Measurements from ENCODE around the gene ING3.
"Not testable (repeated sequence)": the region's sequence is repeated elsewhere in the genome, so short reads cannot be mapped to it uniquely, and the experiment has no call there.

The ING3 gene

DNA sequence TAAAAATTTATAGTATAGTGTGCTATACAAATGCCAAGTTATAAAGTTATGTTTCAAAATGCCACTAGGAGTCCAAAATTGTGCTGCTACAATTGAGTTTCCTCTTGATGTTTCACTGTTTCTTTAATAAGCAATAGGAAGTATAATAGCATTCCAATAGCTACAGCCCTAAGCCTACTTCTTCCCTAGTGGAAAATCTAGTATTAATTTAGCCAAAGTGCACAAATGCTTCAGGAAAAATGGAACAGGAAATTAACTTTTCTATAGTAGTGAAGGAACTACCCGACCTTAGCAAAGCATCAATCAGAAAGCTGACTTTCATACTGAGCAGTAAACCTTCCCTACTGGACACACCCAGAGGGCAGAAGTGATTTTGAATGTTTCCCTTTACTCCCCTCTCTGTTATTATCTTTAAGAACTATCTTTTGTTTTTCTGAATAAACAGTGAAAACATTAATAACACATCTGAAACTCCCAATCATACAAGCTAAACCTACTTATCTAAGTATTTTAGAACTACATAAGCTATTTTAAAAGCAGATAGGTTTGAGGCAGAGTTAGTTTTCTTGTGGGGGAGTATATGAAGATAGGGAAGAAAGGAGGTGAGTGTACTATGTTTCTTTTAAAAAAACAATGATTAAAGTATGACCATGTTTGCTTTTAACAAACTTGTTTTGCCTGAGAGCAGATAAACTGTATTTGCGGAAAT lies 51.6 kb downstream of the ING3 start:
- no peak for DNase-seq (ENCODE audit: low read depth in 2 of 2)

DNA sequence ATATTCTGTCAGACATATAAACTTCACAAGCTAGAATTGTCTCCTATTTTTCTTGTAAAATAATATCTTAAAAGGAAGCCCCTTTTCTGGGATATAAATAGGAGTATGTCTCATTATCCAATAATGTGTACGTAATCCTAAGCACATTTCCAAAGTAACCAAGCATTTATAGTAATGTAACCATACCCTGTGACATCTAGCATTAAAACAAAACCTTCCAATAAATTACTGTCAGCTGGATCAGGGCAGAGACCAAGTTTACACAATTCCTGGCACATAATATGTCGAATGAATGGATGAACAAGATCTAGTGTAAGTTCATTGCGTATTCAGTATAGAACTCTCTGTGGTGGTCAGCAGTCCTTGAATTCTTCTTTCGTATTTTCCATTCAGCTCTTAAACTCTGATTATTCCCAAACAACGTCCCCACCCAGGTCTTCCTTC lies 52.2 kb downstream of the ING3 start:
- DNase-seq (ENCODE audit: low read depth in 2 of 2): no peak

DNA sequence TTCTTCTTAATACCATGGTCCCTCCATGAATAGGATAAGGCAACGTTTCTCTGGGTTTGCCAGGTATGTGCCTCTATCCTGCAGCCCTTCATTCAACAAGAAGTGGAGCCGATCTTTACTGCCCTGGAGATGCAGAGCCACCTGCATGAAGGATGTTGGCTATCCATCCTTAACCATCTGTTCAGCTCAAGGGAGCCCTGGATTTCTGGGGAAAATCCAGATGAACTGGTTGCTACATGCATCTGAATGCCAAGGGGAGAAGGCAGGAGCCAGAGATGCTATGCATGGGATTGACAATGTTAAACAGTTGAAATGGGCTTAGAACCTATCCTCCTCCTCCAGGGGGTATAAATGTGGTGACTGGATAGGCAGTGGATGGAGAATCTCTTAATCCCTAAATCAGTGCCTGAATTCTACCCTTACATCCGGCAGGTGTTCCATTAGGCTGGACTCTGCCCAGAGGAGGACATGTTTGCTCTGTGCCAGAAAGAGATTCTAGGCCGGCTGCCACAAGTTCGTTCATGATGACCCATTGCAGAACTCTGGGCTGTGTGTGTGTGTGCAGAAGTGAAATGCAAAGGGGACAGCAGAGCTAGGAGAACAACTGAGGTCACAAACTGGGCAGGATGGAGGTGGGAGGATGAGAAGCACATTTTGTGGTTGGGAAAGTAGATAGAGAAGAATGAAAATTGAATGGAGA lies 53.6 kb downstream of the ING3 start:
- DNase-seq (ENCODE audit: low read depth in 2 of 2): no peak

DNA sequence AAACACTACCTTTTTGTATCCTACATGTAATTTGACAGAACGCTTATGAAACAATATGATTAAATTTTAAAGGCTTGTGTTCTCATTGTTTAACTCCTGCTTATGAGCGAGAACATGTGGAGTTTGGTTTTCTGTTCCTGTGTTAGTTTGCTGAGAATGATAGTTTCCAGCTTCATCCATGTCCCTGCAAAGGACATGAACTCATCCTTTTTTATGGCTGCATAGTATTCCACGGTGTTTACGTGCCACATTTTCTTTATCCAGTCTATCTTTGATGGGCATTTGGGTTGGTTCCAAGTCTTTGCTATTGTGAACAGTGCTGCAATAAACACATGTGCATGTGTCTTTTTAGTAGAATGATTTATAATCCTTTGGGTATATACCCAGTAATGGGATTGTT lies 54.5 kb downstream of the ING3 start:
- not testable (repeated sequence) for DNase-seq (ENCODE audit: low read depth in 2 of 2)

DNA sequence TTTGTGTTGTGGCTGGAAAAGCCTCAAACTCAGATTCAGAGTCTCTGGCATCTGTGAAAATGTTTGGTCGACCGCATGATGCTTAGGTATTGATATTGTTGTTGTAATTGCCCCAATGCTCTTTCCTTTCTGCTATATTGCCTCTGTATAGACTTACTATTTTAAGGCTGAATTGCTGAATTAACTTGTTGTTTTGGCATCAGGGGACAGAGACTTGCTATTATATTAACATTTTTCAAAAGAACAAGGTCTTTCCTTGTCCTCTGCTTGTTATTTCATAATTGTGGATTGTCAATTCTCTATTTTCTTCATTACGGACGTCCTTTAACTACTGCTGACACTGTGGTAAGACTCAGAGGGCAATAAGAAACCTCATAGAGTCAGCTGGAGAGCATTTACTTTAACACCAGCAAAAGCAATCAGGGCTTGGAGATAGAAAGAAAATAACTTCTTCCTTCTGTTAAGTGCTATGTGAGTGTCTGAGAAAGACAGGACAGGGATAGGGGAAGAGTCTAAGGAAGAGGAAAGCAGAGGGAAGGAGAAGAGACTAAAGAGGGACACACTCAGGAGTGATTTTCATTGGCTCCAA lies 55.5 kb downstream of the ING3 start:
- DNase-seq (ENCODE audit: low read depth in 2 of 2): no peak

DNA sequence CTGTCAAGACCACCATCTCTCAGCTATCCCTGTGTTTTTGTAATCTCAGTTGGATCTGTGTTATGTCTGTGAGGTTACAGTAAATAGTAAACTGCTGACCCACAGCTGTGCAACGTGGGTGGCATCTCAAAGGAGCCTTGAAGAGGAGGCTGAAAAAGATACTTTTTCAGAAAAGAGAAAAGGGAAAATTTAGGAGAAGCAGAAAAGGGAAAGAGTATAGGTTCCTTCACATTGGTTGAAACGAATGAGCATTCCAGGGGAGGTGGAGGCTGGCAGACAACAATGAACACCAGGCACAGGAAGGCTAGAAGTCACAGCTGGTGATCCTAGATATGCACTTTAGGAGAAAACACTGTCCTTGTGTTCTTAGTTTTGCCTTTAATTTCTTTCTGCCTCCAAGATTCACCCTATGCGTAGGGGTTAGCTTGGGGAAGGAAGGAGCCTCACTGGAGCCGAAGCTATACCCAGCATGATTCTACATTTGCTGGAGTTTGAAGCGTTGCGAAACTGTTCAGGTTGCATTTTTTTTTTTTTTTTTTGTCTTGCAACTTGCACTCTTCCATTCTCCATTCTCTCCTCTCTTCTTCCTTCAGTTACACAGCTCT lies 56.2 kb downstream of the ING3 start:
- DNase-seq (ENCODE audit: low read depth in 2 of 2): no peak

DNA sequence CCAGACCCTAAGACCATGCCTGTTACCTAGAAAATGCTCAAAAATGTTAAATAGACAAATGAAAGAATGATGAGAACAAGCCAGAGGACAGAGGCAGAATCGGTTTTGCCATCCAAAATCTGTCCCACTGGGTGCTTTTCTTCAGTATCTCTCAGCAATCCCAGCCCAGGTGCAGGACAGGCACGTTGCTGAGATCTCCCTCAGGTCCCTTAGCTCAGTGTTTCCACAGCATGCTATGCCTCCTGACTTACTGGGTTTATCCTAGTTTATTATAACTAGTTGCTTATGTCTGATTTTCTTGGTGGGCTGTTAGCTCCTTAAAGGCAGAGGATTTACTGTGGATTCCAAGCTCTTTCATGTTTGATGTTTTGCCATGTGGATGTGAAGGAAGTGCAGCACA lies 58.2 kb downstream of the ING3 start:
- DNase-seq (ENCODE audit: low read depth in 2 of 2): no peak

DNA sequence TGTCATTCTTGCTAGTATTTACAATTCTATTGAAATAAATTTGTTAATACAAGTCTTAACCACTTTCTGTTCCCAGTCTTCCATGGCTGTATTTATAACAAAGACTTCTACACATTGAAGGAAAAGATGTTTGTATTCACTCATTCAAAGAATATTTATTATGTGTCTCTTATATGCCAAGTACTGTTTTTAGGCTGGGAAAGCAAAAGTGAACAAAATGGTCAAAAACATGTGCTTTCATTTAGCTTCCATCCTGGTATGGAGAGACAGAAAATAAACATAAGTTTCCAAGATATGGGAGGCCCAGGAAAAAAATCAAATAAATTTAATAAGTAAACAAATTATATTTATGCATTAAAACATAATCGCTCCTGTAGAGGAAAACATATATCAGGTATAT lies 60.8 kb downstream of the ING3 start:
- DNase-seq (ENCODE audit: low read depth in 2 of 2): no peak

DNA sequence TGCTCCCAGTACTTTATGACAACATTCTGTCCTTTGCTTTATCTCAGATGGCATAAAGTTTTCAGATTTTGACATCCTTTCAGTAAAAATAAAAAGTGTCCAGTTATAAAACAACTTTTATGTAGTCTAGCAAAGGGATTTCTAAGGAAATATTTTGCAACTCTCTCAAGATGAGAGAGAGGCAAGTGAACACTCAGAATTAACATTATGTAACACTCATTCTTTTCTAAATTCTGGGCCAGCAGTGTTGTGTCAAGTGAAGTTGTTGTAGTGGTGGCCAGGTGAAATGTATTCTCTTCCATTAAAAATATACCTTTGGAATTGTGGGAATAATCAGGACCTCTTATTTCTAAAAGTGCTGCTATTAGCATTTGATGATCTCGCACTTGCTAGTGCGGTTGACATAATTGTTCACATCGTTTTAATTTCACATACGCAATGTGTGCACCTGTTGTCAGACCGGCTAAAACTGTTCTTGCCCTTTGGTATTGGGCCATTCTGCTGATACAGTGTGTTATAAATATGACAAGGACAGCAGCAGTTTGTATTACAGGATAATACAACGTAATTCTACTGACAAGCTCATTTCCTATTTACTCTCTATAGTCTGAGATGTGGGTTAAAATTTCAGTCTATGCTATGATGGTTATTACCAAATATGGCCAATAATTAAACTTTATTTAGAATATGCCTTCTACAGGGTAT lies 61.7 kb downstream of the ING3 start:
- no peak for DNase-seq (ENCODE audit: low read depth in 2 of 2)

DNA sequence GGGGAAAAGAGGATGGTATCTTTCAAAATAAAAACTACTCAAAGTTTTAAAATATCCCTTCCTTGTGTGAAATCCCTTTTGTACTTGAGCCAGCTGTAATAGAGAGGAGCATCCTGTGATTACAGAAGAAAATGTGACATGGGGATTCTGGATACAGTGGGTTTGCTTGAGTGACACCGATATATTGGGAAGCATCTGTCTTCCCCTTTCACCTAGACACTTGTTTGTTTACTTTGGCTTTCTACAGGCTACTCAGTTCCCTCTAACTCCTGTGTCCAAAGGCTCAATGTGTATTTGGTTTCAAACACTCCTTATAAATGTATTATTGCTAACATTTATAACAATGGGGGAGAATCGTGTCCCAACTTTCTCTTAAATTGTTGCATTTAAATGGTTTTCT lies 62.3 kb downstream of the ING3 start:
- DNase-seq (ENCODE audit: low read depth in 2 of 2): no peak

DNA sequence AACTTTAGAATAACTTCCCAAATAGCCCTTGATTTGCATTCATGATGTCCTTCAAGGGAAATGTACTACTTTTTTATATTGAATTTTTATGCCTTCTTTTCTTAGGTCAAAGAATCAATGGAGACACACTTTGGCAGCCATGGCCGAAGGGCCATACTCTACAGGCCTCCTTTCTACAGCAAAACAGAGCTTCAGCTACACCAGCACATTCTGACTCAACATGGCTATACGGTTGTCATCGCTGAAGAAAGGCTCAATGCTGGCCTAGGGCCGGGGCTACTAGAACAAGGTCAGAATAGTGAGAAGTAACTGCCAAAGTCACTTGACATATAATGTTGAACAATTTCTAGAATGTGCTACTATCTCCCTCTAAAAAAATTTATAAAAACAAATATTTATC lies 65.0 kb downstream of the ING3 start:
- DNase-seq (ENCODE audit: low read depth in 2 of 2): no peak

DNA sequence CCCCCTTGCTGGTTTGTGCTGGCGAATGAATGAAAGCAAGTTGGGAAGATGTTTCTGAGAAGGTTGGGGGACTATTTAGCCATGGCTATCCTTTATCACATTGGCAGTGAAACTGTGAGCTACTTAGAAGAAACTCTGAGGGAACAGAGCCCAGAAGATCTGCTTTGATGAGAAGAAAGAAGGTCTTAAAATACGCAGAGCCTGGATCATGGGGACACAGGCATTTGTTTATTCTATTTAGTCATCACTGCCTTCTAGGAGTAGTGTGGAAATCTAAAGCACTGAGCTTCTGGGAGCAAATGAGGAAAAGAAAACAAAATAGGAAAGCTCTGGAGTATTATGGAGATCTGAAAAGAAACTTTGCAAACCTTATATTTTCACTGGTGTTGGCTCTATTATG lies 66.4 kb downstream of the ING3 start:
- no peak for DNase-seq (ENCODE audit: low read depth in 2 of 2)

DNA sequence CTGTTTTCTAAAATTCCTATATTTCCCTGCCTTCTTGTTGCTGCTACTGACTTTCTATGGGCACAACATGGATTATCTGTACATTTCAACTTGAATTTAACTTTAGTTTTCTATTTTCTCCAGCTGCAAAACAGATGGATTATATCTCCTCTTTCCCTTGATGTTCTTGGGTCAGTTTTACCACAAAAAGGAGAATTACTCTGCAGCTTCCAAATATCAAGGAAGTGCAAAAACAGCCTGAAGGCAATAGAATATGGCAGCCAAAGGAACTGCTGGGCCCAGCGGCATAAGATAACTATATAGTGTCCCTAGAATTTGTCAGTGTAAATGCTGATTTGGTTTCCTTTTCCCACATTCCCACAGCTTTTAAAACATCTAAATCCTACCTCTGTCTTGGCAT lies 67.0 kb downstream of the ING3 start:
- DNase-seq (ENCODE audit: low read depth in 2 of 2): no peak

DNA sequence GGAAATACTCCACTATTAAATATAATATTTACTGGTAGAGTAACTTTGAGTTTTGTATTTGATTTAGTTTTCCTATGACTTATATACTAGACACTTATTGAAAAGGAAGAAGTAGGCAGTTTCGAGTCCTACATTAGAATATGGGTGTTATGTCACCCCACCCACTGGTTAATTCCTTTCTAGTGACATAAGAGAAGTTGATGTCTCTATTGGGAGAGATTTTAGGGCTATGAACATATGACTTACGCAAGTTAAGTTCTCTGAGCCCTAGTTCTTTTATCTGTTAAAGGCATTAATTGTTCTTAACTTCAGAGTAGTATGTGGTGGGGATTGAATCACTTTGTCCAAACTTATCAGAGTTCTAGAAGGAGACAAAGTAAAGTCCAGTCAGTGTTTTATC lies 68.4 kb downstream of the ING3 start:
- no peak for DNase-seq (ENCODE audit: low read depth in 2 of 2)

DNA sequence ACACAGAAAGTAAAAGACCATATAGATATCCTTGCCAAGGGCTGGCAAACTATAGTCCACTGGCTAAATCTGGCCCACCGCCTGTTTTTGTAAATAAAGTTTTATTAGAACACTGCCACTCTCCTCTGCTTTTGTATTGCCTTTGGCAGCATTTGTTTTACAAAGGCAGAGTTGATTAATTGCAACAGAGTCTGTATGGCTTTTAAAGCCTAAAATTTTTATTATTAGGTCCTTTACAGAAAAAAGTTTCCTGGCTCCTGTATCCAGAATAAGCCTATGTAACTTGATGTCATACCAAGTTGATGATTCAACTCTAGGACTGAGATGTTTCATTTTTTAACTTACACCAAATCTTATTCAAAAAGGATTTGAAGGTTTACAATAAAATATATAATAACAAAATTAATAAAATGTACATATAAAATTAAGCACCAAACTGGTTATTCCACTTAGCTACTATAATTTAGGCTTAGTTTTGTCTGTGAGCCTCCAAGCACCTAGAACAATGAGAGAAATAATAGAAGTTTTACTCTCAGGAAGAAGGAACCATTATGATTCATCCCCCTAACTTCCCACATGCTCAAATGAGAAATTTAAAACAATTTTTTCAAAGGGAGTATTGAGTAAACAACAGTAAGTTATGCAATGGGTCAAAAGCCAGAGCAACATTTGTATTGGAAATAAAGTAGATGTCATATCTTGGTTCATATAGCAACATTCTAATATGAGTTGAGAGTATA lies 69.8 kb downstream of the ING3 start:
- no peak for DNase-seq (ENCODE audit: low read depth in 2 of 2)

DNA sequence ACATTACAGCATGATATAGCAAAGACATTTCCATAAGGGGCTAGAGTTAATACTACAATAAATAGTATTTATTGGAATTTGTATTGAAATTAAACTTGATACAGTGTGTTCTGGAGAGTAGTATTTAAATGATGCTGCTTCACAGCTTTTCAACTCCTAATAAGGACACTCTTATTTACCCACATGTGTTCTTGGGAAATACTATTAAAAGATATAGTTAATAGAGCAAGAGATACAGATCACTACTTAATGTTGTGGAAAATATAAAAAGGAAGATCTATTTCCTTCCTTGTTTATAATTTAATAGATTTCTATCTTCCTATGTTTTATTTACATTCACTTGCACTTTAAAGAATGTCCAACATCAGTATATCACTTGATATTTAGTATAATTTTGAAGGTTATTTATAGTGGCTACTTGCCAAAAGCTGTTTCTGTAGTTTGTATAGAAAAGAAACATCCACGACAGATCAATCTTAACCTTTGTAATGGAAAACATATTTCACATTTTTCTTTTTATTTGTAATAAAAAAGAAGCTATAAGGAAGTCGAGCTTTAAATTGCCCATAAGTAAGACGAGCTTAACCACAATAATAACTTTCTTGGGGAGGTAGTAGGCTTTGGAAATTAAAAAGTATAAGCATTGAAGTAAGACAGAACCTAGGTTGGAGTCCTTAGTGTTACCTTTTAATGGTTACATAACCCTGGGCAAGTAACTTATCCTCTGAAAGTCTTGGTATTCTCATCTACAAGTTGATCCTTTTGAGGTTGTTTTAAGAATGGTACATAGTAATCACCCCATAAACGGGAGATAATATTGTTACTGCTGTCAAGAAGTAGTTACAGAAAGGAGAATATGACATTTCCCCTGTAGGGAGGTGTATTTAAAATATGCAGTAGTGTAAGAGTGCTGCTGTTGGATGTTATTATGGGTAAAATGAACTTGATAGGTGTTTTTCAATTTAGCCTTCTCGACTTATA lies 70.7 kb downstream of the ING3 start:
- no peak for DNase-seq (ENCODE audit: low read depth in 2 of 2)

DNA sequence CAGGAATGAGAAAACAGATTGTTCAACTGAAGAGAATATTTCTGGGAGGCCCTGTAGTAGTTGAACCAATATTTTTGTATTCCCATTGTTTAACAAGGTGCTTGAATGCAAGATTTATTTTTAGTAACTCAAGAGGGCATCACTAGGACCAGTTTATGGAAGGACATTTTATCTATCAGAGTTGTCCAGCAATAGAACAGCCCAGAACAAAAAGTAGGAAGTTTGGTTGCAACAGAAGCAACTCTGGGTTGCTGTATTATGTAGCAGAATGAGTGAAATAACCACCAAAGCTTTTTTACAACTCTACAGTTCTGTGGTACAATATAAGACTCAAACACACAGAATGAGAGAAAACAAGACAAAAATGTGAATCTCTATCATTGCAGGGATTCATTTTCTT lies 72.6 kb downstream of the ING3 start:
- no peak for DNase-seq (ENCODE audit: low read depth in 2 of 2)

DNA sequence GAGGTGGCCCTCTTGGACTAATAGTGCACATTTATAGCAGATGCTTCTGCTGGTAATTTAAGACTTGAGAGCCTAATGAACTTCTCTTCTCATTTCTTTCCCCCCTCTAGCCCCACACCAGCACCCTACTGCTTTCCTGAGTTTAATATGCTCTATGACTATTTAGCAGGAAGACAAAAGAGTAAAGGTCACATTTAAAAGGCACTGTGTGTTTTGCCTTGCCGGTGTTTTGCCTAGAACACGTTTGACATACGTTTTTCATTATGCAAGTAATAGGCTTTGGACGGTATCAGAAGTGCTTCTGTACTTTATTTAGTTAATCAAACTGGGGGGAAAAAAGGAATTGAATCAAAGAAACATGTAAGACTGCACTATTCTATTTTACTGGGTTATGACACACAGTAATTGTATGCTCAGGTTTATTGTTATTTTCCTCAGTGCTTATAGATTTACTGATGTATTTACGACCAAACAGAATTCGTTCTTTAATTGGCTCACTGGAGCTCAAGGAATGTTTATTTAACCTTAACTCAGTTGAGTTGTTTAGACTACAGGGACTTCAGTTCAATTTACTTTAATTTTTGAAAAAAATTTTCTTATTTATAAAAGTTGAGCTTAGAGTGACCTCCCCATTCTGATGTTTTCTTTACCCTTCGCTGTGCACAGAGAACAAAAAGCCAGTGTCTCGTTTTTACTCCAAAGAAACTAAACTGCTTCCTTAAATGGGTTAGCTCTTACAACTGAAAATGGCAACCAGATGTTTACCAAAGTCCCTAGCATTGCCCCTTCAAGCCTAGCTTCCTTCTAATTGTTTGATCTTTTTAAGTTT lies 73.3 kb downstream of the ING3 start:
- no peak for DNase-seq (ENCODE audit: low read depth in 2 of 2)

DNA sequence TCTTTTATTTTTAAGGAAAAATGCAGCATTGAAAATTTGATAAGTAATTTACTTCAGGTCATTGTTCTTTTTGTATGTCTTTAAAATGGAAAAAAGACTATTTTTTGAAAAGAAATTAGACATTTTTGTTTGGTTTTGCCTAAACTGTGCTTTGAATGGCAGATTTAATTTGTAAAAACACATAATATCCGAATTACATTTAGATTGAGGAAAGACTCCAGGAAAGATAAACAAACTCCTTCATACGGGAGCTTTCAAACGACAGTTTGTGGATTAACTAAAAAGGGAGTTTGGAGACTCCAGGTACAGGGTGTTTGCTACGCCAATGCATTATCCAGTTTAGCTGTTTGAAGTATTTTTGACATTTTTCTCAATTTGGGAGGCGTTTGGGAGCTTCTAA lies 74.0 kb downstream of the ING3 start:
- DNase-seq (ENCODE audit: low read depth in 2 of 2): no peak

Data from stimulated activated CD8-positive, alpha-beta memory T cell treated with anti-CD3 and anti-CD28 coated beads, Interleukin-2, amount 100 ng/mL, for 1 hour (primary cell).